Activated CD4-positive, alpha-beta memory T cell treated with anti-CD3 and anti-CD28 coated beads for 36 hours (primary cell): ENCODE measurements around the gene MTCH1. TPM values are rescaled to one million over a fixed set of nuclear protein-coding genes. Genes with fewer than 3 reads are reported as not detected.
A peak's percentile ranks its signal among the peaks of the same experiment; 100 is the strongest.

Source experiments
- CTCF ChIA-PET: fragments of 350-600 bp; sonication (Branson Sonifier 250); formaldehyde crosslinking; loops from one replicate; lab custom pipeline; 2021; ENCODE audit warnings: antibody characterized with exemption, inconsistent platforms; lab: Charles Lee
- POLR2A ChIA-PET: fragments of 350-600 bp; sonication (Branson Sonifier 250); formaldehyde crosslinking; loops from one replicate; lab custom pipeline; 2021; ENCODE audit warnings: antibody characterized with exemption; lab: Charles Lee
- DNase-seq: peaks from one replicate; pipeline ENCODE4 v3.0.0-alpha.2; 2020
- H3K27ac Mint-ChIP-seq: one replicate; pipeline ENCODE4 v1.8.0; 2021; ENCODE audit warnings: mixed read lengths
- H3K27me3 Mint-ChIP-seq: one replicate; pipeline ENCODE4 v1.8.0; 2021; ENCODE audit warnings: mixed read lengths
- H3K36me3 Mint-ChIP-seq: one replicate; pipeline ENCODE4 v1.8.0; 2021; ENCODE audit warnings: mixed read lengths
- H3K4me1 Mint-ChIP-seq: one replicate; pipeline ENCODE4 v1.8.0; 2021; ENCODE audit warnings: low read depth, mixed read lengths
- H3K4me3 Mint-ChIP-seq: one replicate; pipeline ENCODE4 v1.8.0; 2021; ENCODE audit warnings: mild to moderate bottlenecking, mixed read lengths
- H3K9me3 Mint-ChIP-seq: one replicate; pipeline ENCODE4 v1.8.0; 2021; ENCODE audit warnings: mixed read lengths
- intact Hi-C: fragments of 100-400 bp; cut with micrococcal nuclease; formaldehyde crosslinking; loops from one replicate; pipeline ENCODE4 v1.15.1; 2023
- total RNA-seq, 2 experiments: library from RNA; stranded (reverse); gene quantifications; one replicate each; pipeline ENCODE4 v1.2.3, GENCODE V29; 2021

The MTCH1 gene, protein sequence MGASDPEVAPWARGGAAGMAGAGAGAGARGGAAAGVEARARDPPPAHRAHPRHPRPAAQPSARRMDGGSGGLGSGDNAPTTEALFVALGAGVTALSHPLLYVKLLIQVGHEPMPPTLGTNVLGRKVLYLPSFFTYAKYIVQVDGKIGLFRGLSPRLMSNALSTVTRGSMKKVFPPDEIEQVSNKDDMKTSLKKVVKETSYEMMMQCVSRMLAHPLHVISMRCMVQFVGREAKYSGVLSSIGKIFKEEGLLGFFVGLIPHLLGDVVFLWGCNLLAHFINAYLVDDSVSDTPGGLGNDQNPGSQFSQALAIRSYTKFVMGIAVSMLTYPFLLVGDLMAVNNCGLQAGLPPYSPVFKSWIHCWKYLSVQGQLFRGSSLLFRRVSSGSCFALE
- 100 to 1,000 TPM; 109 to 114 TPM for total RNA-seq

DNA sequence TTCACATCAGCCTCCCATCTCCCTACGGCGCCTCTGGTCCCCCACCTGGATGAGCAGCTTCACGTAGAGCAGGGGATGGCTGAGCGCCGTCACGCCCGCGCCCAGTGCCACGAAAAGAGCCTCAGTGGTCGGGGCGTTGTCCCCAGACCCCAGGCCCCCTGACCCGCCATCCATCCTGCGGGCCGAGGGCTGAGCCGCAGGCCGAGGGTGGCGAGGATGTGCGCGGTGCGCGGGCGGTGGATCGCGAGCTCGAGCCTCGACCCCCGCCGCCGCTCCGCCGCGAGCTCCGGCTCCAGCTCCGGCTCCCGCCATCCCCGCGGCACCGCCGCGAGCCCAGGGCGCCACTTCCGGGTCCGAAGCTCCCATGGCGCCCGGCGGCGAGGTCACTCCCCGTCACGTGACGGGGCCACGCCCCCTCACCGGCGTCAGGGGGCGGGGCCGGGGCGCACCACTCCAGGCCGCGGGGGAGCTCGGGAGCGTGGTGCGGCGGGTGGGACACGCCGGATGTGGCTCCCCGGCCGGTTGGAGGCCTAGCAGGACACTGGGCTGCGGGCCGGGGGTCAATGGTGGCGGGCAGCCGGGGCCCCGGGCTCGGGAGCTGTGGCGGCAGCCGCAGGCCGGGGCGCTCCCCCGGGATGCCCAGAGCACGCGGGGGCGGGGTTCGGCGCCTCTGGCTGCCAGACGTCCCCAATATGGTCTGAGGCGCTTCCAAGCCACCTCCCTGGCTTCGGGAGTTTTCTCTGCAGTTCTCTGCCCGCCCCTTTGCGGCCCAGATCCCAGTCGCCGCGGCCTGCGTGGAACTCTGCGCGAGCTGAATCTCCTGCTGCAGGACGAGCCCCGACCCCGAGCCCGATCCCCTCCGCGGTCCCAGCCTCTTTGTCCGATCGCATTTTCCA is at the start of gene MTCH1:
Gene MTCH1 (minus strand): TSS at position 389 of the 896 bp plus-strand sequence. CDS start 23 bp downstream, at position 366.
- intact Hi-C loops = loop anchor here (1.0 to 10.0 kb wide), 4 partner anchors 32 to 391 kb away; partner anchors contain the start of gene SRSF3
- Mint-ChIP-seq H3K36me3 (peaks cover 7% of the 10 kb centered on the region), H3K27ac (peak within 1 kb of the TSS; percentile 90), H3K4me3 (peak within 1 kb of the TSS; percentile 99), H3K9me3 (no peaks in the 10 kb centered on the region), H3K4me1 (peaks cover 18% of the 10 kb centered on the region), H3K27me3 (no peaks in the 10 kb centered on the region)
- CTCF ChIA-PET = interaction anchor here (0.7 to 3.7 kb wide), 16 partner anchors 9 to 224 kb away, joined by 3 to 28 read pairs (median 3); partner anchors contain the start of genes C6orf89 and PPIL1
- POLR2A ChIA-PET = interaction anchor here (0.6 to 2.6 kb wide), 16 partner anchors 8 to 272 kb away, joined by 3 to 21 read pairs (median 4); partner anchors contain the start of genes C6orf89, PIM1, PPIL1 and TBC1D22B
- DNase-seq = peak; percentile 90

- Mint-ChIP-seq H3K27ac (peak overlapping the region; percentile 86), H3K36me3 (peaks cover 3% of the 10 kb centered on the region), H3K9me3 (peaks cover 6% of the 10 kb centered on the region), H3K27me3 (no peaks in the 10 kb centered on the region), H3K4me1 (peaks cover 41% of the 10 kb centered on the region), H3K4me3 (no peak overlapping the region)
- intact Hi-C loops = loop anchor here (1.0 kb wide), 2 partner anchors 11 to 14 kb away; no protein-coding TSS in a partner anchor
- ChIA-PET POLR2A (interaction anchor here (0.5 to 3.0 kb wide), 5 partner anchors 15 to 139 kb away, joined by 3 to 29 read pairs (median 5); no protein-coding TSS in a partner anchor), CTCF (interaction anchor here (1.3 to 22.4 kb wide), 6 partner anchors 14 to 172 kb away, joined by 4 to 850 read pairs (median 67); partner anchors contain the start of gene PIM1)
- peak; percentile 62 for DNase-seq
These were observed 48.1 kb upstream of the MTCH1 start for GRCh38 chr6:37033819-37034795.

- ChIA-PET POLR2A (interaction anchor here (0.5 to 3.0 kb wide), 3 partner anchors 16 to 140 kb away, joined by 4 to 29 read pairs (median 10); no protein-coding TSS in a partner anchor), CTCF (interaction anchor here (1.3 to 22.4 kb wide), 6 partner anchors 13 to 173 kb away, joined by 4 to 850 read pairs (median 67); partner anchors contain the start of gene PIM1)
- H3K27me3 Mint-ChIP-seq = no peaks in the 10 kb centered on the region
- peaks cover 3% of the 10 kb centered on the region for H3K36me3 Mint-ChIP-seq
- peak; percentile 82 for DNase-seq
- H3K27ac Mint-ChIP-seq = peak overlapping the region; percentile 86
- intact Hi-C loops = loop anchor here (1.0 kb wide), 1 partner anchor 10 kb away; no protein-coding TSS in a partner anchor
- H3K9me3 Mint-ChIP-seq = peaks cover 6% of the 10 kb centered on the region
- no peak overlapping the region for H3K4me3 Mint-ChIP-seq
- H3K4me1 Mint-ChIP-seq = peaks cover 37% of the 10 kb centered on the region
These were observed 47.3 kb upstream of the MTCH1 start for GRCh38 chr6:37033255-37033654.

- H3K36me3 Mint-ChIP-seq = peaks cover 3% of the 10 kb centered on the region
- ChIA-PET CTCF (interaction anchor here (1.0 to 22.4 kb wide), 5 partner anchors 12 to 174 kb away, joined by 3 to 850 read pairs (median 114); partner anchors contain the start of gene PIM1), POLR2A (interaction anchor here (3.0 kb wide), 1 partner anchor 141 kb away, joined by 10 read pairs; no protein-coding TSS in a partner anchor)
- H3K27me3 Mint-ChIP-seq = no peaks in the 10 kb centered on the region
- peaks cover 37% of the 10 kb centered on the region for H3K4me1 Mint-ChIP-seq
- intact Hi-C loops = no loop called here
- peak overlapping the region; percentile 25 for H3K27ac Mint-ChIP-seq
- DNase-seq = no peak
- peaks cover 6% of the 10 kb centered on the region for H3K9me3 Mint-ChIP-seq
- no peak overlapping the region for H3K4me3 Mint-ChIP-seq
These were observed 46.2 kb upstream of the MTCH1 start for GRCh38 chr6:37032239-37032638.

GRCh38 chr6:37030599-37030998 is 44.6 kb upstream of the MTCH1 start:
- intact Hi-C loops = no loop called here
- peaks cover 3% of the 10 kb centered on the region for H3K36me3 Mint-ChIP-seq
- H3K27ac Mint-ChIP-seq = no peak overlapping the region
- H3K4me1 Mint-ChIP-seq = peaks cover 44% of the 10 kb centered on the region
- H3K27me3 Mint-ChIP-seq = no peaks in the 10 kb centered on the region
- CTCF ChIA-PET = interaction anchor here (1.3 to 22.4 kb wide), 5 partner anchors 10 to 176 kb away, joined by 5 to 850 read pairs (median 114); partner anchors contain the start of gene PIM1
- DNase-seq = no peak
- no peak overlapping the region for H3K4me3 Mint-ChIP-seq
- peaks cover 6% of the 10 kb centered on the region for H3K9me3 Mint-ChIP-seq
- POLR2A ChIA-PET = interaction anchor here (1.1 to 1.8 kb wide), 2 partner anchors 139 to 142 kb away, joined by 3 to 10 read pairs; partner anchors contain the start of gene PIM1

DNA sequence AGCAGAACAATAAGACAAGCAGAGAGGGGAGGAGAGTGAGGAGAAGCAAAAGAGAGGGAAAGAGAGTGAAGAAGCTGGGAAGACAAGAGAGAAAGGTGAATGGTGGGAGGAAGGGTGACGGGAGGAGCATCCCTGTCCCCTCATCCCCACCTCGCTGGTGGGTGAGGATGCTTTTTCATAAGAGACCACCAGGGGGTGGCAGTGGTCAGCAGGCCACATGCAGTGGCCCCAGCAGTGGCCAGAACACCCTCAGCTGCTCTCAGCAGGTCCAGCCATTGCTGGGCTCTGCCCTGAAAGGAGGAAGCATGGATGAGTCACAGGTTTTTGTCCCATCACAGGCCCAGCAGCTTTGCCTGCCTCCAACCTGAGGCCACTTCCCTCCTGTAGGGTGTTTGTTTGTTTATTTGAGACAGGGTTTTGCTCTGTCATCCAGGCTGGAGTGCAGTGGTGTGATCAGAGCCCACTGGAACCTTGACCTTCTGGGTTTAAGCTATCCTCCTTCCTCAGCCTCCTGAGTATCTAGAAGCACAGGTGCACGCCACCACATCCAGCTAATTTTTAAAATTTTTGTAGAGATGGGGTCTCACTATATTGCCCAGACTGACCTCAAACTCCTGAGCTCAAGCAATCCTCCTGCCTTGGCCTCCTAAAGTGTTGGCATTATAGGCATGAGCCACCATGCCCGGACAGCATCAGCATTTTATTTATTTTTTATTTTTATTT is 43.4 kb upstream of the MTCH1 start:
- H3K27ac Mint-ChIP-seq = peak overlapping the region; percentile 51

GRCh38 chr6:37027811-37028469 is 41.9 kb upstream of the MTCH1 start:
- Mint-ChIP-seq H3K27ac (no peak overlapping the region), H3K27me3 (no peaks in the 10 kb centered on the region)
- intact Hi-C loops = no loop called here

More for the DNA sequence above, 43.4 kb upstream of the MTCH1 start:
- Mint-ChIP-seq H3K4me3 (no peak overlapping the region), H3K9me3 (peaks cover 6% of the 10 kb centered on the region), H3K4me1 (peaks cover 53% of the 10 kb centered on the region), H3K36me3 (peaks cover 3% of the 10 kb centered on the region), H3K27me3 (no peaks in the 10 kb centered on the region)
- ChIA-PET CTCF (interaction anchor here (0.6 to 22.4 kb wide), 19 partner anchors 9 to 552 kb away, joined by 3 to 850 read pairs (median 4); partner anchors contain the start of gene PIM1), POLR2A (interaction anchor here (0.9 to 1.8 kb wide), 6 partner anchors 18 to 181 kb away, joined by 3 to 10 read pairs (median 4); partner anchors contain the start of gene PIM1)
- peak; percentile 72 for DNase-seq
- intact Hi-C loops = loop anchor here (1.0 kb wide), 2 partner anchors 19 to 143 kb away; no protein-coding TSS in a partner anchor

DNA sequence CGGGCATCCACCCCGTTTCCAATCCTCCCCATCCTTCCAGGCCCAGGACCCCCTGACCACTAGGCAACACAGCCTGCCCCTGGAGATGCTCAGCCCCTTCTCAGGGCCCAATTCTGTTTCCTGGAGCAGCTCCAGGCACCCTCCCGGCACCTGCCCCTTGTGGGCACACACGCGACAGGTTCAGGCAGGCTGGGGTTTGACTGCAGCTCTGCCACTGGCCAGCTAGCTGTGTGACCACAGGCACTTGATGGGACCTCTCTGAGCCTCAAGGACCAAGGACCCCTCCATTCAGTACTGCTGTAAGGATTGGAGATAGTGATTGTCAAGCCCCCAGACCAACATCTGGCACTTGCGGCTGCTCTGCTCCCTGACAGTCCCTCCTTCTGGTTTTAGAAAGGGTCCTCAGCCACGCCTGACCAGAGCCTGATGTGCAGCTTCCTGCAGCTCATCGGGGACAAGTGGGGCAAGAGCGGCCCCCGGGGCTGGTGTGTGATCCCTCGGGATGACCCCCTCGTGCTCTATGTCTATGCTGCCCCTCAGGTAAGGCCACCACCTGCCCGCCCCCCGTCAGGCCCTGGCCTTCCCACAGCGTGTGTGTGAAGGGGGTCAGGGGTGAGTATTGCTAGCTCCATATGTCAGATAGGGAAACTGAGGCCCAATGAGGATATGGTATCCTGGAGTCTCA is 41.2 kb upstream of the MTCH1 start:
- CTCF ChIA-PET = interaction anchor here (0.9 to 22.4 kb wide), 4 partner anchors 7 to 179 kb away, joined by 3 to 850 read pairs (median 337); partner anchors contain the start of gene PIM1
- Mint-ChIP-seq H3K4me1 (peaks cover 54% of the 10 kb centered on the region), H3K27me3 (no peaks in the 10 kb centered on the region), H3K9me3 (peaks cover 6% of the 10 kb centered on the region), H3K4me3 (no peak overlapping the region), H3K27ac (no peak overlapping the region), H3K36me3 (peaks cover 3% of the 10 kb centered on the region)
- DNase-seq = no peak
- intact Hi-C loops = no loop called here
- POLR2A ChIA-PET = interaction anchor here (1.1 kb wide), 1 partner anchor 406 kb away, joined by 3 read pairs; the partner anchor contains the start of gene CMTR1

More at GRCh38 chr6:37027811-37028469, 41.9 kb upstream of the MTCH1 start:
- CTCF ChIA-PET = interaction anchor here (0.9 to 22.4 kb wide), 7 partner anchors 7 to 192 kb away, joined by 3 to 850 read pairs (median 72); partner anchors contain the start of gene PIM1
- H3K36me3 Mint-ChIP-seq = peaks cover 3% of the 10 kb centered on the region
- H3K4me3 Mint-ChIP-seq = no peak overlapping the region
- H3K9me3 Mint-ChIP-seq = peaks cover 6% of the 10 kb centered on the region
- DNase-seq = no peak
- POLR2A ChIA-PET = interaction anchor here (0.6 kb wide), 1 partner anchor 225 kb away, joined by 4 read pairs; no protein-coding TSS in a partner anchor
- peaks cover 52% of the 10 kb centered on the region for H3K4me1 Mint-ChIP-seq
